ENCODE results near the gene APOO.
A peak's percentile ranks its signal among the peaks of the same experiment; 100 is the strongest.

APOO gene

DNA sequence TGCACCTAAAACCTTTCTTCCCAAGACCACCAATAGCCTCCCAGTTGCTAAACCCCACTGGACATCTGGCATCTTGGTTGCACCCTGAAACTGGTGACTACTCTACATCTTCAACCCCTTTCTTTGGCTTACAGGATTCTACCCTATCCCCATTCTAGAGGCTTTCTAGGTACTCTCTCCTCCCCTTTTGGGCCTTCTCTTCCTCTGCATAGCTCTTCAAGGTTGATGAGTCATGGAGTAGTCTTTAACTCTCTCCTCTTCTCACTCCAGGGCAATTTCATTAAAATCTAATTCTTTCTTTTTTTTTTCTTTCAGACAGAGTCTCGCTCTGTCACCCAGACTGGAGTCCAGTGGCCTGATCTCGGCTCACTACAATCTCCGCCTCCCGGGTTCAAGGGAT lies 16.8 kb downstream of the APOO start:
- peak overlapping the region; percentile 16; the same call in 1 of the 2 replicates for H3K27ac ChIP-seq

DNA sequence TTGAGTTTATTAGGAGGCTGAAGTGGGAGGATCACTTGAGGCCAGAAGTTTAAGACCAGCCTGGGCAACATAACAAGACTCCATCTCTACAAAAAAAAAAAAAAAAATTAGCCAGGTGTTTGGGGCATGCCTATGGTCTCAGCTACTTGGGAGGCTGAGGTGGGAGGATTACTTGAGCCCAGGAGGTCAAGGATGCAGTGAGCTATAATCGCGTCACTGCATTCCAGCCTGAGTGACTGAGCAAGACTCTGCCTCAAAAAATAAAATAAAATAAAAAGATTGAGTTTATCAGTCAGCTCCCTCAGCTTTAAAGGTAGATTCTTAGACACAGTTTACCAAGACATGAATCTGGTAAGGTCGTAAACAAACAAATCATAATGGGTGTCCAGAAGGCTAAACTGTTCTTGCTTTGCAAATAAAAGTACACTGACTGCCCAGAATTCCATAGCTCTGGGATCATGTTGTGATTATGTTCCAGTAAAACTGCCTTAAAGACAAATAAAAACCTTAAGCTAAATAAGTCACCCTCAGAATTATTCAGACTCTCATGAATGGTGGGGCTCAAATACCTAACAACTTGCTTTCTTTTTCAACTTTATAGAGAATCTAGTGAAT lies 18.7 kb downstream of the APOO start:
- no peak for TF ChIP-seq ZFX (IDR thresholded peaks at IDR 0.05)
- TF ChIP-seq, protein P1, sequence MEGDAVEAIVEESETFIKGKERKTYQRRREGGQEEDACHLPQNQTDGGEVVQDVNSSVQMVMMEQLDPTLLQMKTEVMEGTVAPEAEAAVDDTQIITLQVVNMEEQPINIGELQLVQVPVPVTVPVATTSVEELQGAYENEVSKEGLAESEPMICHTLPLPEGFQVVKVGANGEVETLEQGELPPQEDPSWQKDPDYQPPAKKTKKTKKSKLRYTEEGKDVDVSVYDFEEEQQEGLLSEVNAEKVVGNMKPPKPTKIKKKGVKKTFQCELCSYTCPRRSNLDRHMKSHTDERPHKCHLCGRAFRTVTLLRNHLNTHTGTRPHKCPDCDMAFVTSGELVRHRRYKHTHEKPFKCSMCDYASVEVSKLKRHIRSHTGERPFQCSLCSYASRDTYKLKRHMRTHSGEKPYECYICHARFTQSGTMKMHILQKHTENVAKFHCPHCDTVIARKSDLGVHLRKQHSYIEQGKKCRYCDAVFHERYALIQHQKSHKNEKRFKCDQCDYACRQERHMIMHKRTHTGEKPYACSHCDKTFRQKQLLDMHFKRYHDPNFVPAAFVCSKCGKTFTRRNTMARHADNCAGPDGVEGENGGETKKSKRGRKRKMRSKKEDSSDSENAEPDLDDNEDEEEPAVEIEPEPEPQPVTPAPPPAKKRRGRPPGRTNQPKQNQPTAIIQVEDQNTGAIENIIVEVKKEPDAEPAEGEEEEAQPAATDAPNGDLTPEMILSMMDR (conservative IDR thresholded peaks at IDR 0.05) = no peak
- peak overlapping the region; percentile 84 for H3K27ac ChIP-seq

More for the DNA sequence above, 16.8 kb downstream of the APOO start:
- TF ChIP-seq ZFX (IDR thresholded peaks at IDR 0.05) = no peak

DNA sequence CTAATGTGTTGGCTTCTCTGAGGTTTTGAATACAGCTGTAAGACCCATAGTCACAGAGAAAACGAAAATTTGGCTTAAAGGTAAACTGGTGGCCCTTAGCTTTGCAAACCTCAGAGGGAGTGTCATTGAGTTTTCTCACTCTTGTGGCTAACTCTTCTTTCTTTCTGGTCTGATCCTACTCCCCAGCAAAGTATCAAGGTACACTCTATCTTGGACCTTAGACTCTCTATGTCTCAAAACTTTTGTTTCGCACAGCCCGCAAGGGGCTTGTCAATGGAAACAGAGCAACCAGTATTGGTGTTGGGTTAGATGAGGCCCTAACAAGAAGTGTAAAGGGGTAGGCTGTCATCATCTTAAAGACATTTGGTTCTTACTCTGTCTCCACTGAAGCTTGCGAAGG lies 19.8 kb downstream of the APOO start:
- TF ChIP-seq, protein P1 (conservative IDR thresholded peaks at IDR 0.05) = no peak
- no peak for TF ChIP-seq ZFX (IDR thresholded peaks at IDR 0.05)
- H3K27ac ChIP-seq = peak overlapping the region; percentile 84

DNA sequence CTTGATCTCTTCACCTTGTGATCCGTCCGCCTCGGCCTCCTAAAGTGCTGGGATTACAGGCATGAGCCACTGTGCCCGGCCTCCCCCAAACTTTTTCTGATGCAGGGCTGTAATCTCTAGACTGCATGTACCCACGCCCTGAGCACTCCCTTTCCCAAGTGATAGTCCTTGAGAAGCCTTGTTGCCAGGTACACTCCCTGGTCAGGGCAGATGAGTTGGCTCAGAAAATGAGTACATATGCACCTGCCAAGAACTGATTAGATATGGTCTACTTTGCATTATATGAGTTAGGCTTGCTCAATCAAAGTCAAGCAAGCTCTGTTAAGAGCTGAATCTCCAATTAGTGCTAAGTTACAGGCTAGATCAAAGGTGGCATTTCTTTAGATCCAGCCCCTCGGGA lies 20.3 kb downstream of the APOO start:
- peak overlapping the region; percentile 84 for H3K27ac ChIP-seq
- TF ChIP-seq ZFX (IDR thresholded peaks at IDR 0.05) = no peak
- TF ChIP-seq, protein P1 (conservative IDR thresholded peaks at IDR 0.05) = no peak

DNA sequence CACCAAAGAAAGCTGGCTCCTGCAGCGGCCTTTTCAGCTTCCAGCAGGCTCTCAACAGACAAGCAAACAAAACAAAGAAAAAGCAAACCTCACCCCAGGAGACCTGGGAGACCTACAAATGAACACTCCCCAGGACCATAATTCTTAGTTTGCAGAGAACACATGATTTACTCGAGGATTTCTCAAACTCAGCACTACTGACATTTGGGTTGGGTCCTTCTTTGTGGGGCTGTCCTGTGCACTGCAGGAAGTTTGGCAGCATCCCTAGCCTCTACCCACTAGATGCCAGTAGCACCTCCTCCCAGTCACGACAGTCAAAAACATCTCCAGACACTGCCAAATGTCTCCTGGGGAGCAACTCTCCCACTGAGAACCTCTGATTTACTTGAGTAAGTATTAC lies 21.9 kb downstream of the APOO start:
- H3K27ac ChIP-seq = peak overlapping the region; percentile 25; the same call in 1 of the 2 replicates

DNA sequence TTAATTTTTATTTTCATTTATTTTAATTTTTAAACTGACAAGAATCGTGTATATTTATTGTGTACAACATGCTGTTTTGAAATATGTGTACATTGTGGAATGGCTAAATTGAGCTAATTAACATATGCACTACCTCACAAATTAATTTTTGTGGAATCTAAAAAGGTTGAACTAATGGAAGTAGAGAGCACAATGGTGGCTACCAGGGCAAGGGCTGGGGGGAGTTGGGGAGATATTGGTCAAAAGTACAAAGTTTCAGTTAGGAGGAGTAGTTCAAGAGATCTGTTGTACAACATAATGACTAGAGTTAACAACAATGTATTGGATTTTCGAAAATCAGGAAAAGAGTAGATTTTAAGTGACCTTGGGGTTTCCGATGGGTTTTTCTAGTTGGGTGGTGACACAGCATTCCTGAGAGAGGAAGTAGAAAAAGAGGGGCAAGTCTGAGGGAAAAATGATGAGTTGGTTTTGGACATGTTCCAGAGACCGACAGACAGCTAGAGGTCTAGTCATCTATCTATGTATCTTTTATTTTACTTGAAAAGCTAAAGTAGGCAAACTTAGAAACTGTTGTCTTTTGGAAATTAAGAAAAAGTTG lies 23.2 kb downstream of the APOO start:
- no peak overlapping the region for H3K27ac ChIP-seq
- TF ChIP-seq, protein P1 (conservative IDR thresholded peaks at IDR 0.05) = no peak
- TF ChIP-seq ZFX (IDR thresholded peaks at IDR 0.05) = no peak

More for the DNA sequence above, 21.9 kb downstream of the APOO start:
- TF ChIP-seq, protein P1 (conservative IDR thresholded peaks at IDR 0.05) = no peak
- TF ChIP-seq ZFX (IDR thresholded peaks at IDR 0.05) = no peak

DNA sequence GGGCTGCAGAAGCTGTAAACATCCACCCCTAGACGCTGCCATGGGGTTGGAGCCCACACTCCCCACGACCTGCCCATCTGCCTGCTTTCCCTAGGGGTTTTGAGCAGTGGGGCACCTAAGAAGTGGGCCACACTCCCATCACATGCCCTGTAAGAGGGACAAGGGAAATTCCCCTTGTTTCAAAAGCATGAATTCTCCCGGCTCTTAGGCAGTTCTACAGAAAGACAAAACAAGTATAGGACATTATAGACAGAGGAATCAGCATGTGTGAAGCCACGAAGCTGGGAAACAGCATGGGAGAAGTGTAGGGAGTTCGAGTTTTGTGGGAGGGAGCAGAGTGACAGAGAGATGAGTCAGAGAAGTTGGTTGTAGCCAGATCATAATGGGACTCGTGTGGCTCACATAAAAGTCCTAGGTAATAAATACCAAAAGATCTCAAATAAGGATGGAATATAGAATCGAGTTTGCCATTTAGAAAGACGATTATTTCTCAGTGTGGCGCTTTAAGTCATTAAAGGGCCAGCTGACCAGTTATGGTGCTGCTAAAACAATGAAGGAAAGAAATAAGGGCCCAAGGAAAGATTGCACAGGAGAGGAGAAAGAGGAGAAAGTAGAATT lies 23.9 kb downstream of the APOO start:
- TF ChIP-seq, protein P1 (conservative IDR thresholded peaks at IDR 0.05) = no peak
- TF ChIP-seq ZFX (IDR thresholded peaks at IDR 0.05) = no peak
- no peak overlapping the region for H3K27ac ChIP-seq
